OCI-M2 (cell line): Measurements from ENCODE around the gene RPH3AL.

Source experiments
- DNase-seq: peaks from one replicate; lab custom pipeline; 2025; ENCODE audit not compliant: unreplicated experiment; lab: John Stamatoyannopoulos, UW

The RPH3AL gene

GRCh38 chr17:352421-353212, at the start of gene RPH3AL:
Gene RPH3AL (minus strand): TSS chr17:352807. CDS start chr17:327543, 25,264 bp downstream.
- DNase-seq, result no peak

GRCh38 chr17:400257-400656, 47.6 kb upstream of the RPH3AL start:
- DNase-seq, result no peak

- no peak for DNase-seq
Observed at GRCh38 chr17:396788-397187, 44.2 kb upstream of the RPH3AL start.

- DNase-seq, result no peak
Observed at GRCh38 chr17:395974-396373, 43.4 kb upstream of the RPH3AL start.

GRCh38 chr17:395179-395578, 42.6 kb upstream of the RPH3AL start:
- DNase-seq, result no peak

GRCh38 chr17:394718-395095, 42.1 kb upstream of the RPH3AL start:
- DNase-seq, result no peak

GRCh38 chr17:393806-394717, 41.5 kb upstream of the RPH3AL start:
- DNase-seq, result no peak

GRCh38 chr17:391850-392249, 39.2 kb upstream of the RPH3AL start:
- DNase-seq, result no peak

GRCh38 chr17:390025-390424, 37.4 kb upstream of the RPH3AL start:
- no peak for DNase-seq

- no peak for DNase-seq
Observed at GRCh38 chr17:388087-388486, 35.5 kb upstream of the RPH3AL start.

GRCh38 chr17:386141-386876, 33.7 kb upstream of the RPH3AL start:
- no peak for DNase-seq

GRCh38 chr17:385836-386140, 33.2 kb upstream of the RPH3AL start:
- no peak for DNase-seq

- DNase-seq, result no peak
Observed at GRCh38 chr17:385178-385835, 32.7 kb upstream of the RPH3AL start.

- no peak for DNase-seq
Observed at GRCh38 chr17:384622-385177, 32.1 kb upstream of the RPH3AL start.

- DNase-seq, result no peak
Observed at GRCh38 chr17:383771-384621, 31.4 kb upstream of the RPH3AL start.

- DNase-seq, result no peak
Observed at GRCh38 chr17:382644-383533, 30.3 kb upstream of the RPH3AL start.

GRCh38 chr17:381941-382643, 29.5 kb upstream of the RPH3AL start:
- DNase-seq, result no peak

- no peak for DNase-seq
Observed at GRCh38 chr17:381516-381915, 28.9 kb upstream of the RPH3AL start.
